ENCODE results near the gene NOTCH3. TPM values are rescaled to one million over a fixed set of nuclear protein-coding genes. Genes with fewer than 3 reads are reported as not detected.

The NOTCH3 gene
- total RNA-seq, 1 donor from 2014 or later: 149 TPM

- peak; percentile 77 for ATAC-seq
Observed at GRCh38 chr19:15195371-15196334, 5.1 kb downstream of the NOTCH3 start.

- ATAC-seq: peak; percentile 0
Observed at GRCh38 chr19:15194938-15195337, 5.9 kb downstream of the NOTCH3 start.

GRCh38 chr19:15191982-15192381 lies 8.8 kb downstream of the NOTCH3 start:
- ATAC-seq: no peak

- no peak for ATAC-seq
Observed at GRCh38 chr19:15191514-15191913, 9.3 kb downstream of the NOTCH3 start.

GRCh38 chr19:15188851-15189250 lies 11.9 kb downstream of the NOTCH3 start:
- ATAC-seq: no peak

- peak; percentile 73 for ATAC-seq
Observed at GRCh38 chr19:15187026-15188007, 13.5 kb downstream of the NOTCH3 start.

GRCh38 chr19:15185188-15185587 lies 15.6 kb downstream of the NOTCH3 start:
- no peak for ATAC-seq

GRCh38 chr19:15184776-15185175 lies 16.0 kb downstream of the NOTCH3 start:
- no peak for ATAC-seq

- ATAC-seq: no peak
Observed at GRCh38 chr19:15181394-15181793, 19.4 kb downstream of the NOTCH3 start.

GRCh38 chr19:15180451-15181390 lies 20.1 kb downstream of the NOTCH3 start:
- peak; percentile 10 for ATAC-seq

GRCh38 chr19:15178629-15179308 lies 22.0 kb downstream of the NOTCH3 start:
- peak; percentile 27 for ATAC-seq

GRCh38 chr19:15177269-15178116 lies 23.3 kb downstream of the NOTCH3 start:
- ATAC-seq: peak; percentile 77

- ATAC-seq: no peak
Observed at GRCh38 chr19:15175609-15176008, 25.2 kb downstream of the NOTCH3 start.

- no peak for ATAC-seq
Observed at GRCh38 chr19:15173746-15174404, 26.9 kb downstream of the NOTCH3 start.

GRCh38 chr19:15170345-15170744 lies 30.4 kb downstream of the NOTCH3 start:
- ATAC-seq: peak; percentile 19

- ATAC-seq: peak; percentile 8
Observed at GRCh38 chr19:15169541-15170285, 31.1 kb downstream of the NOTCH3 start.

GRCh38 chr19:15166700-15167099 lies 34.1 kb downstream of the NOTCH3 start:
- ATAC-seq: peak; percentile 5

GRCh38 chr19:15161028-15161984 lies 39.5 kb downstream of the NOTCH3 start:
- peak; percentile 35 for ATAC-seq

Data from esophagus mucosa (tissue), 1 donor.